NCI-H345 treated with DMSO at 0.1 percent for 48 hours (cell line): ENCODE results near the gene ZNF511.

Experiments
- DNase-seq: peaks from one replicate; lab custom pipeline; 2025; ENCODE audit not compliant: unreplicated experiment; lab: John Stamatoyannopoulos, UW

The ZNF511 gene

GRCh38 chr10:133292919-133293809 lies 15.6 kb upstream of the ZNF511 start:
- DNase-seq: no peak

GRCh38 chr10:133293810-133294119 lies 14.9 kb upstream of the ZNF511 start:
- DNase-seq: no peak

GRCh38 chr10:133294189-133294588 lies 14.5 kb upstream of the ZNF511 start:
- DNase-seq: no peak

- DNase-seq: no peak
These were observed 13.0 kb upstream of the ZNF511 start for GRCh38 chr10:133295426-133296320.

- DNase-seq: no peak
These were observed 11.2 kb upstream of the ZNF511 start for GRCh38 chr10:133297504-133297903.

GRCh38 chr10:133298466-133298865 lies 10.2 kb upstream of the ZNF511 start:
- no peak for DNase-seq

- no peak for DNase-seq
These were observed 9.5 kb upstream of the ZNF511 start for GRCh38 chr10:133299224-133299623.

GRCh38 chr10:133299738-133300137 lies 9.0 kb upstream of the ZNF511 start:
- no peak for DNase-seq

GRCh38 chr10:133302230-133302629 lies 6.5 kb upstream of the ZNF511 start:
- no peak for DNase-seq

GRCh38 chr10:133303206-133303605 lies 5.5 kb upstream of the ZNF511 start:
- DNase-seq: no peak

GRCh38 chr10:133306097-133306476 lies 2.6 kb upstream of the ZNF511 start:
- no peak for DNase-seq

- no peak for DNase-seq
These were observed 1.8 kb upstream of the ZNF511 start for GRCh38 chr10:133306941-133307379.

- peak; percentile 15 for DNase-seq
These were observed 816 bp upstream of the ZNF511 start for GRCh38 chr10:133307776-133308420.

- DNase-seq: peak; percentile 64
These were observed 496 bp downstream of the ZNF511 start for GRCh38 chr10:133309100-133309719.

- peak; percentile 20 for DNase-seq
These were observed 1.1 kb downstream of the ZNF511 start for GRCh38 chr10:133309720-133310398.

GRCh38 chr10:133310399-133310755 lies 1.7 kb downstream of the ZNF511 start:
- DNase-seq: no peak

GRCh38 chr10:133310789-133311188 lies 2.1 kb downstream of the ZNF511 start:
- no peak for DNase-seq

- DNase-seq: no peak
These were observed 2.9 kb downstream of the ZNF511 start for GRCh38 chr10:133311570-133311969.

- no peak for DNase-seq
These were observed 3.5 kb downstream of the ZNF511 start for GRCh38 chr10:133312016-133312768.

- DNase-seq: no peak
These were observed 4.0 kb downstream of the ZNF511 start for GRCh38 chr10:133312769-133313145.
